ENCODE measurements around the gene CFAP251.

DNA sequence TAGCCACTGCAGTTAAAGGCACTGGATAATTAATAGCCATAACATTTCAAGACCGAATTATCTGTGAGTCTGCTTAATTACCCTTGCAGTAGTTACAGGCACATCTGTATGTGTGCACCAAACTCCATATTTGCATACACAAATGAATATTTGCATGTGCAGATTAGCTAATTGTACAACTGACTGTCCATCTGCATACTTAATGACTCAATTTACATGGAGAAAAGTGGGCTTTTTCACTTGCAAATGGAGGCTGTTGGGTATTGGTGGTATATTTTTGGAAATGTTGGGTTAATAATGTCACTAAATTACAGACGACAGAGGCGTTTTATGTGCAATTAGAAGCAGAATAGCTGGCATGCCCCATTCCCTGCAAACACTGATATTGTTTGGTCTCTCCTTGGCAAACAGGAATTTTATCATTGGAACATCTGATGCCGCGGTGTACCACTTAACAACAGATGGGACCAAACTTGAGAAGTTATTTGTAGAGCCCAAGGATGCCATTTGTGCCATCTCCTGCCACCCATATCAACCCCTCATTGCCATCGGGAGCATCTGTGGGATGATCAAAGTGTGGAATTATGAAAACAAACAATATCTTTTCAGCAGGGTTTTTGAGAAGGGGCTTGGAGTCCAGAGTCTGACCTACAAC lies 39.6 kb downstream of the CFAP251 start:
- TF ChIP-seq ZIC2 (tag by site-specific recombination; IDR thresholded peaks at IDR 0.05) (no peak), CTCF (tag by site-specific recombination; IDR thresholded peaks at IDR 0.05) (no peak), ZNF341 (tag by site-specific recombination; IDR thresholded peaks at IDR 0.05; ENCODE audit: low read depth) (no peak), ZNF670 (tag by site-specific recombination; IDR thresholded peaks at IDR 0.05; ENCODE audit: low read depth) (no peak)
